OCI-LY1 (cell line): ENCODE results near the gene BAIAP2L1.

Experiments
- H2AFZ ChIP-seq: fragments of 200-600 bp; sonication (generic), shearing (Covaris generic); 2 replicates; pipeline ENCODE4 v1.6.0; 2014; ENCODE audit warnings: antibody characterized with exemption, mild to moderate bottlenecking, low read length
- H3F3A ChIP-seq: fragments of 200-600 bp; sonication (generic), shearing (Covaris generic); 2 replicates; pipeline ENCODE4 v1.6.0; 2014; ENCODE audit warnings: mild to moderate bottlenecking, antibody characterized with exemption, low read length, moderate library complexity; ENCODE audit not compliant: insufficient read depth
- H3K27ac ChIP-seq: fragments of 200-600 bp; sonication (generic); 2 replicates; pipeline ENCODE4 v1.5.1; 2014; ENCODE audit warnings: low read length, mixed run types, mild to moderate bottlenecking, low read depth; ENCODE audit not compliant: poor library complexity, severe bottlenecking
- H3K27me3 ChIP-seq: fragments of 200-600 bp; sonication (generic); 2 replicates; pipeline ENCODE4 v1.6.0; 2014; ENCODE audit warnings: antibody characterized with exemption, mild to moderate bottlenecking, low read length, moderate library complexity; ENCODE audit not compliant: insufficient read depth
- H3K36me3 ChIP-seq: fragments of 200-600 bp; sonication (generic); 2 replicates; pipeline ENCODE4 v1.6.1; 2014; ENCODE audit warnings: mild to moderate bottlenecking, antibody characterized with exemption, low read length, moderate library complexity, mixed read lengths; ENCODE audit not compliant: insufficient read depth
- H3K4me1 ChIP-seq: fragments of 200-600 bp; sonication (generic); 2 replicates; pipeline ENCODE4 v1.5.1; 2014; ENCODE audit warnings: mild to moderate bottlenecking, low read length, moderate library complexity; ENCODE audit not compliant: insufficient read depth, severe bottlenecking
- H3K4me2 ChIP-seq: fragments of 200-600 bp; sonication (generic), shearing (Covaris generic); 2 replicates; pipeline ENCODE4 v1.6.1; 2014; ENCODE audit warnings: low read length
- H3K4me3 ChIP-seq: fragments of 200-600 bp; sonication (generic); 2 replicates; pipeline ENCODE4 v1.5.1; 2014; ENCODE audit warnings: low read length, low read depth, mild to moderate bottlenecking, mixed read lengths; ENCODE audit not compliant: poor library complexity, severe bottlenecking
- H3K79me2 ChIP-seq: fragments of 200-600 bp; shearing (Covaris generic); 2 replicates; pipeline ENCODE4 v1.6.1; 2016; ENCODE audit warnings: mixed run types, low read length, mixed read lengths; ENCODE audit not compliant: insufficient read depth
- H3K9ac ChIP-seq: fragments of 200-600 bp; sonication (generic), shearing (Covaris generic); 2 replicates; pipeline ENCODE4 v1.6.1; 2014; ENCODE audit warnings: mild to moderate bottlenecking, low read length, mixed read lengths
- H3K9me2 ChIP-seq: fragments of 200-600 bp; sonication (generic), shearing (Covaris generic); 2 replicates; pipeline ENCODE4 v1.6.1; 2014; ENCODE audit warnings: low read depth, mild to moderate bottlenecking, low read length, mixed read lengths
- H3K9me3 ChIP-seq: fragments of 200-600 bp; shearing (Covaris generic); 2 replicates; pipeline ENCODE4 v1.6.1; 2014; ENCODE audit warnings: low read length, mixed read lengths
- H4K20me1 ChIP-seq: fragments of 200-600 bp; sonication (generic), shearing (Covaris generic); 2 replicates; pipeline ENCODE4 v1.6.0; 2016; ENCODE audit warnings: mild to moderate bottlenecking, low read length; ENCODE audit not compliant: insufficient read depth
- CTCF ChIP-seq: fragments of 200-600 bp; sonication (generic), shearing (Covaris generic); IDR thresholded peaks from 2 replicates; pipeline ENCODE4 v1.5.1; 2017; ENCODE audit warnings: mild to moderate bottlenecking, antibody characterized with exemption, low read length, moderate library complexity, mixed read lengths
- EZH2 ChIP-seq: fragments of 200-600 bp; sonication (generic), shearing (Covaris generic); IDR thresholded peaks from 2 replicates; pipeline ENCODE4 v1.8.0; 2017; ENCODE audit warnings: borderline replicate concordance, mixed run types, mild to moderate bottlenecking, antibody characterized with exemption, low read length, moderate library complexity, mixed read lengths

BAIAP2L1 gene

GRCh38 chr7:98284335-98285036, 116.4 kb downstream of the BAIAP2L1 start:
- no peaks in the 10 kb centered on the region for H3K79me2 ChIP-seq
- H4K20me1 ChIP-seq: no peaks in the 10 kb centered on the region
- peaks cover 20% of the 10 kb centered on the region for H3K4me1 ChIP-seq
- H3F3A ChIP-seq: no peaks in the 10 kb centered on the region
- H3K27ac ChIP-seq: no peak overlapping the region
- no peak overlapping the region for H2AFZ ChIP-seq
- H3K36me3 ChIP-seq: peaks cover 6% of the 10 kb centered on the region; the same call in 1 of the 2 replicates
- H3K4me2 ChIP-seq: no peak overlapping the region
- no peaks in the 10 kb centered on the region for H3K27me3 ChIP-seq
- no peak for TF ChIP-seq EZH2
- no peak for TF ChIP-seq CTCF
- H3K9me3 ChIP-seq: no peaks in the 10 kb centered on the region
- H3K4me3 ChIP-seq: no peak overlapping the region
- H3K9me2 ChIP-seq: no peaks in the 10 kb centered on the region
- no peak overlapping the region for H3K9ac ChIP-seq

- H3K27ac ChIP-seq: no peak overlapping the region
- H3F3A ChIP-seq: no peaks in the 10 kb centered on the region
- H3K4me1 ChIP-seq: peaks cover 20% of the 10 kb centered on the region
- H4K20me1 ChIP-seq: no peaks in the 10 kb centered on the region
- H3K27me3 ChIP-seq: no peaks in the 10 kb centered on the region
- no peak overlapping the region for H2AFZ ChIP-seq
- TF ChIP-seq EZH2: no peak
- TF ChIP-seq CTCF: no peak
- H3K4me2 ChIP-seq: no peak overlapping the region
- H3K79me2 ChIP-seq: no peaks in the 10 kb centered on the region
- no peak overlapping the region for H3K9ac ChIP-seq
- H3K9me3 ChIP-seq: no peaks in the 10 kb centered on the region
- H3K4me3 ChIP-seq: no peak overlapping the region
- H3K36me3 ChIP-seq: peaks cover 6% of the 10 kb centered on the region; the same call in 1 of the 2 replicates
- H3K9me2 ChIP-seq: no peaks in the 10 kb centered on the region
These were observed 117.0 kb downstream of the BAIAP2L1 start for GRCh38 chr7:98283887-98284222.

GRCh38 chr7:98283127-98283886, 117.6 kb downstream of the BAIAP2L1 start:
- H3K27ac ChIP-seq: no peak overlapping the region

More at GRCh38 chr7:98283127-98283886, 117.6 kb downstream of the BAIAP2L1 start:
- Histone ChIP-seq H3K4me1 (peaks cover 20% of the 10 kb centered on the region), H3K4me3 (no peak overlapping the region), H3K79me2 (no peaks in the 10 kb centered on the region), H2AFZ (no peak overlapping the region), H3K36me3 (peaks cover 6% of the 10 kb centered on the region; the same call in 1 of the 2 replicates), H3F3A (no peaks in the 10 kb centered on the region), H3K4me2 (peak overlapping the region; percentile 76; the same call in 1 of the 2 replicates), H4K20me1 (no peaks in the 10 kb centered on the region), H3K27me3 (no peaks in the 10 kb centered on the region), H3K9me2 (no peaks in the 10 kb centered on the region), H3K9ac (no peak overlapping the region), H3K9me3 (no peaks in the 10 kb centered on the region)
- TF ChIP-seq CTCF (no peak), EZH2 (no peak)
